Measurements from ENCODE around the gene MTG2. TPM values are rescaled to one million over a fixed set of nuclear protein-coding genes. Genes with fewer than 3 reads are reported as not detected.

The MTG2 gene
- total RNA-seq, 2 donors from 2014 or later = 39.3 to 57.9 TPM

GRCh38 chr20:62150310-62150575, 32.6 kb upstream of the MTG2 start:
- Mint-ChIP-seq H3K4me1 (ENCODE audit: low read depth in 2 of 2) (peaks cover 21 to 32% of the 10 kb centered on the region in 2 donors), H3K36me3 (peaks cover 18% of the 10 kb centered on the region), H3K9me3 (no peaks in the 10 kb centered on the region), H3K4me3 (no peak overlapping the region), H3K27me3 (no peaks in the 10 kb centered on the region), H3K27ac (no peak overlapping the region)
- ATAC-seq = no peak
- no peak for DNase-seq (ENCODE audit: low spot score)

- peaks cover 18% of the 10 kb centered on the region for H3K36me3 Mint-ChIP-seq
- DNase-seq (ENCODE audit: low spot score) = no peak
These were observed 31.6 kb upstream of the MTG2 start for GRCh38 chr20:62151225-62151624.

GRCh38 chr20:62151835-62152364, 30.9 kb upstream of the MTG2 start:
- ATAC-seq (no peak), DNase-seq (ENCODE audit: low spot score) (no peak)
- Mint-ChIP-seq H3K36me3 (peaks cover 18% of the 10 kb centered on the region), H3K4me3 (no peak overlapping the region), H3K27ac (no peak overlapping the region), H3K4me1 (ENCODE audit: low read depth in 2 of 2) (peaks cover 17 to 24% of the 10 kb centered on the region in 2 donors), H3K27me3 (no peaks in the 10 kb centered on the region), H3K9me3 (no peaks in the 10 kb centered on the region)

More at GRCh38 chr20:62151225-62151624, 31.6 kb upstream of the MTG2 start:
- H3K4me3 Mint-ChIP-seq = no peak overlapping the region
- H3K27me3 Mint-ChIP-seq = no peaks in the 10 kb centered on the region
- no peak for ATAC-seq
- peaks cover 16 to 24% of the 10 kb centered on the region in 2 donors for H3K4me1 Mint-ChIP-seq (ENCODE audit: low read depth in 2 of 2)
- H3K27ac Mint-ChIP-seq = no peak overlapping the region
- H3K9me3 Mint-ChIP-seq = no peaks in the 10 kb centered on the region

- H3K27ac Mint-ChIP-seq = no peak overlapping the region
- peaks cover 17 to 18% of the 10 kb centered on the region in 2 donors for H3K4me1 Mint-ChIP-seq (ENCODE audit: low read depth in 2 of 2)
- H3K9me3 Mint-ChIP-seq = no peaks in the 10 kb centered on the region
- no peaks in the 10 kb centered on the region for H3K27me3 Mint-ChIP-seq
- DNase-seq (ENCODE audit: low spot score) = no peak
- no peak for ATAC-seq
- no peak overlapping the region for H3K4me3 Mint-ChIP-seq
- H3K36me3 Mint-ChIP-seq = peaks cover 22% of the 10 kb centered on the region
These were observed 27.2 kb upstream of the MTG2 start for GRCh38 chr20:62155428-62156253.

- H3K4me3 Mint-ChIP-seq = no peak overlapping the region
These were observed 26.6 kb upstream of the MTG2 start for GRCh38 chr20:62156254-62156556.

GRCh38 chr20:62156592-62157386, 26.0 kb upstream of the MTG2 start:
- Mint-ChIP-seq H3K27ac (no peak overlapping the region), H3K4me1 (ENCODE audit: low read depth in 2 of 2) (peaks cover 17 to 18% of the 10 kb centered on the region in 2 donors), H3K4me3 (no peak overlapping the region), H3K36me3 (peaks cover 22% of the 10 kb centered on the region), H3K27me3 (no peaks in the 10 kb centered on the region), H3K9me3 (no peaks in the 10 kb centered on the region)
- DNase-seq (ENCODE audit: low spot score) (peak; percentile 74), ATAC-seq (peak; percentile 67 to 79)

More at GRCh38 chr20:62156254-62156556, 26.6 kb upstream of the MTG2 start:
- Mint-ChIP-seq H3K4me1 (ENCODE audit: low read depth in 2 of 2) (peaks cover 17 to 18% of the 10 kb centered on the region in 2 donors), H3K36me3 (peaks cover 22% of the 10 kb centered on the region), H3K27me3 (no peaks in the 10 kb centered on the region), H3K9me3 (no peaks in the 10 kb centered on the region), H3K27ac (no peak overlapping the region)
- no peak for DNase-seq (ENCODE audit: low spot score)
- no peak for ATAC-seq

GRCh38 chr20:62157387-62158087, 25.3 kb upstream of the MTG2 start:
- DNase-seq (ENCODE audit: low spot score) = no peak
- Mint-ChIP-seq H3K36me3 (peaks cover 22% of the 10 kb centered on the region), H3K4me1 (ENCODE audit: low read depth in 2 of 2) (peaks cover 11 to 18% of the 10 kb centered on the region in 2 donors), H3K27me3 (no peaks in the 10 kb centered on the region), H3K27ac (no peak overlapping the region), H3K9me3 (no peaks in the 10 kb centered on the region), H3K4me3 (no peak overlapping the region)
- ATAC-seq = no peak

- ATAC-seq (no peak), DNase-seq (ENCODE audit: low spot score) (no peak)
- H3K4me1 Mint-ChIP-seq (ENCODE audit: low read depth in 2 of 2) = peaks cover 8 to 18% of the 10 kb centered on the region in 2 donors
- H3K4me3 Mint-ChIP-seq = no peak overlapping the region
- H3K9me3 Mint-ChIP-seq = no peaks in the 10 kb centered on the region
- H3K36me3 Mint-ChIP-seq = peaks cover 17% of the 10 kb centered on the region
- H3K27me3 Mint-ChIP-seq = no peaks in the 10 kb centered on the region
- no peak overlapping the region for H3K27ac Mint-ChIP-seq
These were observed 24.8 kb upstream of the MTG2 start for GRCh38 chr20:62158088-62158400.

GRCh38 chr20:62158541-62158940, 24.3 kb upstream of the MTG2 start:
- Mint-ChIP-seq H3K9me3 (no peaks in the 10 kb centered on the region), H3K27ac (no peak overlapping the region), H3K36me3 (peaks cover 14% of the 10 kb centered on the region), H3K27me3 (no peaks in the 10 kb centered on the region), H3K4me1 (ENCODE audit: low read depth in 2 of 2) (peaks cover 8 to 18% of the 10 kb centered on the region in 2 donors), H3K4me3 (no peak overlapping the region)
- no peak for ATAC-seq
- no peak for DNase-seq (ENCODE audit: low spot score)

GRCh38 chr20:62159052-62159451, 23.8 kb upstream of the MTG2 start:
- peaks cover 4 to 18% of the 10 kb centered on the region in 2 donors for H3K4me1 Mint-ChIP-seq (ENCODE audit: low read depth in 2 of 2)
- H3K27ac Mint-ChIP-seq = no peak overlapping the region
- no peak overlapping the region for H3K4me3 Mint-ChIP-seq
- H3K9me3 Mint-ChIP-seq = no peaks in the 10 kb centered on the region
- no peak for DNase-seq (ENCODE audit: low spot score)
- H3K27me3 Mint-ChIP-seq = no peaks in the 10 kb centered on the region
- peaks cover 9% of the 10 kb centered on the region for H3K36me3 Mint-ChIP-seq
- no peak for ATAC-seq

- Mint-ChIP-seq H3K36me3 (peaks cover 4% of the 10 kb centered on the region), H3K27me3 (no peaks in the 10 kb centered on the region), H3K4me3 (peak overlapping the region; percentile 64), H3K4me1 (ENCODE audit: low read depth in 2 of 2) (peaks cover 4 to 15% of the 10 kb centered on the region in 2 donors), H3K9me3 (no peaks in the 10 kb centered on the region), H3K27ac (peak overlapping the region in 1 of 2 donors; percentile 55)
- DNase-seq (ENCODE audit: low spot score) = no peak
- peak in 1 of 2 donors; percentile 79 for ATAC-seq
These were observed 23.0 kb upstream of the MTG2 start for GRCh38 chr20:62159839-62160238.

GRCh38 chr20:62160253-62160652, 22.6 kb upstream of the MTG2 start:
- Mint-ChIP-seq H3K36me3 (peaks cover 4% of the 10 kb centered on the region), H3K27me3 (no peaks in the 10 kb centered on the region), H3K4me1 (ENCODE audit: low read depth in 2 of 2) (peaks cover 4 to 12% of the 10 kb centered on the region in 2 donors), H3K9me3 (no peaks in the 10 kb centered on the region), H3K4me3 (no peak overlapping the region), H3K27ac (no peak overlapping the region)
- ATAC-seq (no peak), DNase-seq (ENCODE audit: low spot score) (no peak)

GRCh38 chr20:62160876-62161275, 22.0 kb upstream of the MTG2 start:
- no peaks in the 10 kb centered on the region for H3K9me3 Mint-ChIP-seq
- H3K36me3 Mint-ChIP-seq = peaks cover 4% of the 10 kb centered on the region
- no peaks in the 10 kb centered on the region for H3K27me3 Mint-ChIP-seq

GRCh38 chr20:62161347-62161746, 21.5 kb upstream of the MTG2 start:
- DNase-seq (ENCODE audit: low spot score) (no peak), ATAC-seq (no peak)
- peaks cover 4 to 6% of the 10 kb centered on the region in 2 donors for H3K4me1 Mint-ChIP-seq (ENCODE audit: low read depth in 2 of 2)
- H3K27ac Mint-ChIP-seq = no peak overlapping the region
- no peak overlapping the region for H3K4me3 Mint-ChIP-seq
- H3K27me3 Mint-ChIP-seq = no peaks in the 10 kb centered on the region
- H3K36me3 Mint-ChIP-seq = peaks cover 4% of the 10 kb centered on the region
- no peaks in the 10 kb centered on the region for H3K9me3 Mint-ChIP-seq

More at GRCh38 chr20:62160876-62161275, 22.0 kb upstream of the MTG2 start:
- DNase-seq (ENCODE audit: low spot score) (no peak), ATAC-seq (no peak)
- Mint-ChIP-seq H3K27ac (no peak overlapping the region), H3K4me3 (no peak overlapping the region), H3K4me1 (ENCODE audit: low read depth in 2 of 2) (peaks cover 4 to 11% of the 10 kb centered on the region in 2 donors)

Data from natural killer cell treated with Interleukin-12 subunit alpha and Interleukin-12 subunit beta and Interleukin-15 and Interleukin-18, amount 100 ng/mL, for 72 hours (primary cell).